Fibroblast of the aortic adventitia (primary cell): ENCODE measurements around the gene ITPKA. TPM values are rescaled to one million over a fixed set of nuclear protein-coding genes. Genes with fewer than 3 reads are reported as not detected.

ENCODE experiments used
- DNase-seq: peaks from one replicate; pipeline ENCODE4 v3.0.0-alpha.2; 2010; ENCODE audit warnings: low read depth
- H3K4me3 ChIP-seq: 2 replicates; pipeline ENCODE4 v1.5.1; 2011; ENCODE audit warnings: low read depth, mild to moderate bottlenecking, control low read depth, low read length, moderate library complexity
- total RNA-seq: library from RNA; depleted of rRNA; stranded (reverse); fragments of >200 nt; gene quantifications from 2 replicates; pipeline ENCODE4 v1.2.3, GENCODE V29; 2012; ENCODE audit warnings: low replicate concordance
- TF ChIP-seq, protein P1 (sequence below): IDR thresholded peaks from 2 replicates; pipeline ENCODE4 v1.5.1; 2011; ENCODE audit warnings: mild to moderate bottlenecking, low read length, control low read depth, inconsistent platforms; ENCODE audit not compliant: insufficient read depth

ITPKA gene
- total RNA-seq, 1 donor = 1.8 TPM

GRCh38 chr15:41490355-41490754, 3.3 kb upstream of the ITPKA start:
- H3K4me3 ChIP-seq = no peak overlapping the region
- TF ChIP-seq, protein P1, sequence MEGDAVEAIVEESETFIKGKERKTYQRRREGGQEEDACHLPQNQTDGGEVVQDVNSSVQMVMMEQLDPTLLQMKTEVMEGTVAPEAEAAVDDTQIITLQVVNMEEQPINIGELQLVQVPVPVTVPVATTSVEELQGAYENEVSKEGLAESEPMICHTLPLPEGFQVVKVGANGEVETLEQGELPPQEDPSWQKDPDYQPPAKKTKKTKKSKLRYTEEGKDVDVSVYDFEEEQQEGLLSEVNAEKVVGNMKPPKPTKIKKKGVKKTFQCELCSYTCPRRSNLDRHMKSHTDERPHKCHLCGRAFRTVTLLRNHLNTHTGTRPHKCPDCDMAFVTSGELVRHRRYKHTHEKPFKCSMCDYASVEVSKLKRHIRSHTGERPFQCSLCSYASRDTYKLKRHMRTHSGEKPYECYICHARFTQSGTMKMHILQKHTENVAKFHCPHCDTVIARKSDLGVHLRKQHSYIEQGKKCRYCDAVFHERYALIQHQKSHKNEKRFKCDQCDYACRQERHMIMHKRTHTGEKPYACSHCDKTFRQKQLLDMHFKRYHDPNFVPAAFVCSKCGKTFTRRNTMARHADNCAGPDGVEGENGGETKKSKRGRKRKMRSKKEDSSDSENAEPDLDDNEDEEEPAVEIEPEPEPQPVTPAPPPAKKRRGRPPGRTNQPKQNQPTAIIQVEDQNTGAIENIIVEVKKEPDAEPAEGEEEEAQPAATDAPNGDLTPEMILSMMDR = no peak
- peak; percentile 94 for DNase-seq

DNA sequence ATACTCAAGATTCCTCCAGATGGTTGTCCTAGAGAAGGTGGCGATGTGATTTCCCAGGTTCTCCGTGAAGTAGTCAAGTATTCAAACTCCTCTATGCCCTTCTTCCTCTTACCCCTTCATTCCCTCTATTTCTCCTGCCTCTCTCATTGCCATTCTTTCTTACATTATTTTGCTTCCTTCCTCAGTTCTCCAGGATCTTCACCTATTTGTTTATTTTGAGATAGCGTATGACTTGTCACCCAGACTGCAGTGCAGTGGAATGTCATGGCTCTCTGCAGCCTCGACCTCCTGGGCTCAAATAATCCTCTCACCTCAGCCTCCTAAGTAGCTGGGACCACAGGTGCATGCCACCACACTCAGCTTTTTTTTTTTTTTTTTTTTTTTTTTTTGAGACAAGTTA, 1.8 kb upstream of the ITPKA start:
- no peak overlapping the region for H3K4me3 ChIP-seq
- TF ChIP-seq, protein P1 = no peak
- DNase-seq = no peak

GRCh38 chr15:41492597-41493204, 973 bp upstream of the ITPKA start:
- TF ChIP-seq, protein P1 = no peak
- peak overlapping the region; percentile 64 for H3K4me3 ChIP-seq
- no peak for DNase-seq

- DNase-seq = no peak
- TF ChIP-seq, protein P1 = no peak
- peak overlapping the region; percentile 64 for H3K4me3 ChIP-seq
Observed at GRCh38 chr15:41493902-41494189, 172 bp downstream of the ITPKA start.

DNA sequence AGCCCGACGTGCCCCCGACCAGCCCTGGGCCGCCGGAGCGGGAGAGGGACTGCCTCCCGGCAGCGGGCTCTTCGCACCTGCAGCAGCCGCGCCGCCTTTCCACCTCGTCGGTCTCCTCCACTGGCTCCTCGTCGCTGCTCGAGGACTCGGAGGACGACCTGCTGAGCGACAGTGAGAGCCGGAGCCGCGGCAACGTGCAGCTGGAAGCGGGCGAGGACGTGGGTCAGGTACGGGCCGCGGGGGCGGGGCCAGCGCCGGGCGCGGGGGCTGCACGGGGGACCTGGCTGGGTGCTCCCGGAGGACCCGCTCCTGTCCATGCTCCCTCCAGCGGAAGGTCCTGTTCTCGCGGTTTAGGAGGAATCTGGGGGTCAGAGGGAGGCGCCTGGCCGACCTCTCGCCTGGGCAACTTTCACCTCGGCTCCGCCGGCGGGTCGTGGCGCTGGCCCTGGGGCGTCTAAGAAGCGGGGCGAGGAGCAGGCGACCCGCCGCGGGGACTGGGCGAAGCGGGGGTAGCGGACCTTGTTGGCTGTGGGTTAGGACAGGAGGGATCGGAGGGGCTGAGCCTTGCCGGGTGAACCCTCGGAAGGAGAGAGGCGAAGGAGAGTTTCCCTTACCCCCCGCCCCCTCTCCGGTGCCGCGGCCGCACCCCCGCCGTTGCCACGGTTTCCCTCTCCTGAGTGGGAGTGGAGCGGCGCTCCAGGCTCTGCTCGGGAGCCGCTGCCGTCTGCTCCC, 682 bp downstream of the ITPKA start:
- peak overlapping the region; percentile 35 for H3K4me3 ChIP-seq
- no peak for DNase-seq
- TF ChIP-seq, protein P1 = no peak

GRCh38 chr15:41494922-41495735, 1.5 kb downstream of the ITPKA start:
- no peak for DNase-seq
- H3K4me3 ChIP-seq = no peak overlapping the region
- TF ChIP-seq, protein P1 = no peak
